ENCODE results near the gene WFS1. TPM values are rescaled to one million over a fixed set of nuclear protein-coding genes. Genes with fewer than 3 reads are reported as not detected.

Gene WFS1
- total RNA-seq, 1 donor from 2014 or later, result 68.1 TPM

DNA sequence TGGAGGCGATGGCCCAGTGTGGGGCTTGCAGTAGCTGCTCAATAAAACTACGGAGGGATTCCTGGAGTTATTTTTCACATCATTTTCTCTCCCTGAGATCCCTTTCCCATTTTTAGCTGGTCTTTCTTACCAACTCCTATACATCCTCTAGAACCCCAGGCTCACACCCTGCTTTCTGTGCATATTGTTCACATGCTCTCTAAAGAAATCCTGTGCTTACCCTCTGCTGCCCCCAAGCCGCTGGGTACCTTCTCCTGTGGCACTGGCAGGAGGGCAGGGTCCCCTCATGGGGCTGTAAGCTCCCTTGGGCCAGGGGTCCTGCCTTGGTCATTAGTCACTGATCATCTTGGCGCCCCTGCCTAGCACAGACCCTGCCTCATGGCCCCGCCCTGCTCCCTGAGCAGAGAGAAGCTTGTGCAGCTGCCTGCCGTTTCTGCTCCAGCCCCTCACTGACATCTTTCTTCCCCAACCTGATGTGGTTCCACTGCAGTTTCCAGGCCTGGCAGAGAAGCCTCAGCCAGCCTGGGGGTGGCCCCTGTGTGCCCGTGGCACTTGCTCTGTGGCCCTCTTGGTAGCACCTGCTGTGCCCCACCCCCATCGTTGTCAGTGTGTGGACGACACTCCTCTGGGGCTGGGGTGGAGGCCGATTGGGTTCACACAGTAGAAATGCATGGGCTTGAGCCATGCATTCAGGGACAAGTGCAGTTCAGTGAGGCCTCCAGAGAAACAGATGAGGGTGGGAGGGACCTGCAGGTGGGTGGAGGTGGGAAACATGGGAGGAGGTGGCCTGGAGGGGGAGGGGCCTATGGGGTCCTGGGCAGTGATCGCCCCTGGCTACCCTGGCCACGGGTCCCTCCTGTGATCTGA is 69.5 kb downstream of the WFS1 start:
- DNase-seq (ENCODE audit: low spot score), result no peak

DNA sequence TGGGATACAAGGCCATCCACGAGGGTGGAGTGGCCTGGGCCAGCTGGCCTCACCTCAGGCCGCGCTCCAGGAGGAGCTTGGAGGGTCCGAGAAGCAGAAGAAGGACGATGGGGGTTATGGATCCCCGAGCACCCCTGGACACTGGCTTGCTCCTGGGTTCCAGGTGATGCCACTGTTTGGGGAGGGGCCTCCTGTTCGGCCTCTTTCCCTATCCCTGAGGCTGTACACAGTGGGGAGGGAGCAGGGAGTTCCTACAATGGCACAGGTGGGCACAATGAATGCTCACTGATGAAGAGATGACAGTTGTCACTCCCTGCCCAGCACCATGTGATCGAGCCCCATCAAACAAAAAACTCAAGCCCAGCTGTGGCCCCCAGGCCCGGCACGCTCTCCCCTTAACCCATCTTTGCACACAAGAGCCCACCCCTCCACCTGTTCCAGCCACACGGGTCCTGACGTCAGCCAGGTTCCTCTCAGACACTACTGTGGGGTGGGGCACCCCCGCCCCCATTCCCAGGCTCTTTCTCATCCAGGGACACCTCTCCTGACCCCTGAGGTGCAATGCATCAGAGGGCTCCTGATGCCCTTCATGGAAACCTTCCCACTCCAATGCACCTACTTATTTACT is 70.3 kb downstream of the WFS1 start:
- no peak for DNase-seq (ENCODE audit: low spot score)

DNA sequence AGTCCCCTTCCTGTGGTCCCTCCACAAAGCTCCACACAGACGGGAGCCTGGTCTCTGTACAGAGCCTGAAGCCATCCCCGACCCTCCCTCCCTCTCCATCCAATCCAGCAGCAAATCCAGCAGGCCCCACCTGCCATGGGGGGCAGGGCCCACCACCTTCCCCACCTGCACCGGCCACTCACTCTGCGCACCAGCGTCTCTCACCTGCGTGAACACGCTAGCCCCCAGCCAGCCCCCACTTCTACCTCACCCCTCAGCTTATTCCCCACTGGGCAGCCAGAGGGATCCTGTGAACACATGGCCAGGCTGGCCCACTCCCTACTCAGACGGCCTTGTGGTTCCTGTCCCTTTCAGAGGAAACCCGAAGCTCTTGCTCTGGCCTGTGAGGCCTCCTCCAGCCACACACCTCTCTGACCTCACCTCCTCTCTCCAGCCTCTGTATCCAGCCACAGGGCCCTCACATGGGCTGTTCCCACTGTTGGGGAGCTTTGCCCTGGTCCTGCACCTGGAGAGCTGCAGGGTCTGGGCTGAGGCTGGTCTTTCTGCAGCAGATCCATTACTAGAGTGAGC is 70.9 kb downstream of the WFS1 start:
- DNase-seq (ENCODE audit: low spot score), result no peak

DNA sequence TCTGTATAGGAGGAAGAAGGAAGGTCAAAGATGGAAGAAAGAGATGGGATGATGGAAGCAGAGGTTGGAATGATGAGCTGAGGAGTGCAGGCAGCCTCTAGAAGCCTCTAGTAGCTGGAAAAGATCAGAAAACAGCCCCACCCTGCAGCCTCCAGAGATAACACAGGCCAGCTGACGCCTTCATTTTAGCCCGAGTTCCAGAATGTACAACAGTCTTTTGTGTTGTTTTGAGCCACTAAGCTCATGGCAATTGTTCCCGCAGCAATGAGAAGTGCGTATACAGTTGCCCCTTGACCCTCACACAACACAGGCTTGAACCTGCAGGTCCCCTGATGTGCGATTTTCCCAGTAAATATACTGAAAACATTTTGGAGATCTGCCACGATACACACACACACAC is 72.0 kb downstream of the WFS1 start:
- no peak for DNase-seq (ENCODE audit: low spot score)

DNA sequence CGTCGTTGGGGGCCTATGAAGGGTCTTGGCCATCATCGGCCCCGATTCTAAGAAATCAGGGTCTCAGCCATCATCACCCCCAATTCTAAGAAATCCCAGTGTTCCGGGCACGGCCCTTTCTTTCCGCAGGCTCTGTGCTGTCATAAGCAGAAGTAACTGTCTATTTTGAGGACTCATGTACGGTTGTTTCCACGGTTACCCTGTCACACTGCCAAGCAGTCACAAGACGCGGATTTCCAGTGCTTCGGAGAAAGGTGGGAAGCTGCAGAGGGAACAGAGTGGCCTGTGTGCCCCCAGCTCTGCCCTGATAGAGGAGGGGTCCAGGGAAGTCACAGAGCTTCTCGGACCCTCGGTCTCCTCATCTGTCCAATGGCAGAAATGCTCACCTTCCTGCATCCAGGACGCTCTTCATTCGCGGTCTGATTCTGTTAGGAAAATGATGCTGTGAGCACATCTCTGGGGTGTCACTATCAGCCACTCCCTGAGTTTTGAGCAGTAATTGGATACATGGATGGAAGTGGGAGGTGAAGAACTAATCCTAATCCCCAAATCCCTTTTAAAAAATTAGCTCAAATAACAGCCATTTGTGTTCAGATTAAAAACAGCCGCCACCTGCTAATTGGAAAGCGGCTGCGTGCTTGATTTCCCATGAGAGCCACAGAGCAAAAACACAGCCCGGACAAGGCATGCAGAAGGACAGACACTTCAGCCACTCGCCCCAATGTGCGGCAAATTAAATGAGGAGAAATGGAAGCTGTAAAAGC is 73.1 kb downstream of the WFS1 start:
- no peak for DNase-seq (ENCODE audit: low spot score)

DNA sequence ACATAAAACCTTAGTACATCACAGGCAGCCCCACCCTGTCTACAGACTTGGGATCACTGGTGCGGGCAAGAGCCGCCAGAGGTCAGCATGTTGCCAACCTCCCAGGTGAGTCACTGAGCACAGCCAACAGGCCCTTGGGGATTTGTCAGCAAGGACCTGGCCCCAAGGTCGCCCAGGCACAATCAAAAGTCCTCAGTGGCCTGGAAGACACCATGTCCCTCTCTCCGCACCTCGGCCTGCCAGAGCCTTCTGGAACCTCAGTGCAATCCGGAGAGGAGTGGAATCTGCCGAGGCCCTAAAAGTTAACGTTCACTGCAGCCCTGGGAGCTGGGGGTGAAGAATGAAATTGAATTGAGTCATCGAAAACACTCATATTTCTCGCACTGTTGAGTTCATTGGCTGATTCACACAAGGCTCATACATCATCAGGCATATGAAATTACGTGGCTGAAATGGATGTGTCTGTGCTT is 74.3 kb downstream of the WFS1 start:
- DNase-seq (ENCODE audit: low spot score), result no peak

DNA sequence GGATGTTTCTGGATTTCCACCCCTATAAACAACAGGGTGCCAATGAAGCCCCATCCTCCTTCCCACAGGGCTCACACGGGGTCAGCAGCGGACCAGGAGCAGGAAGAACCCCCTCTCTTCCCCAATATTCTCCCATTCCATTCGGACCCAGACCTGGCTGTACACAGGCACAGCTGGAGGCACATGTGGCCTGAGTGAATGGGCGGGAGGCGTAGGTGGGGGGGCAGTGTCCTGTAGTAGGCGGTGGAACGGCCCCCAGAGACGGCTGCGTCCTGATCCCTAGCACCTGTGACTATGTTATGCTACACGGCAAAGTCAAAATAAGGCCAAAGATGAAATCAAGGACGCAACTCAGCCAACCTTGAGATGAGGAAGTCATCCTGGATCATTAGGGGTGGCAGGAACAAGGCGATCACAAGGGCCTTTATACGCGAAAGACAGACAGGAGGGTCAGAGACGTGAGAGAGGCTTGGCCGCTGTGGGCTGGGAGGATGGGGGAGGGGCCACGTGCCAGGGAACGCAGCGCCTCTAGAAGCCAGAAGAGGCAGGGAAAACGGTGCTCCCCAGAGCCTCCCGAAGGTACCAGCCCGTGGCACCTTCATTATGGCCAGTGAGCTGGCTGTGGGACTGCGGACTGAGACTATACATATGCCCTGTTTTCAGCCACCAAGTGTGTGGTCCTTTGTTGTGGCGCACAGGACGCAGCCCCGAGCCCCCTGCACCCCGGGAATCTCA is 75.6 kb downstream of the WFS1 start:
- no peak for DNase-seq (ENCODE audit: low spot score)

DNA sequence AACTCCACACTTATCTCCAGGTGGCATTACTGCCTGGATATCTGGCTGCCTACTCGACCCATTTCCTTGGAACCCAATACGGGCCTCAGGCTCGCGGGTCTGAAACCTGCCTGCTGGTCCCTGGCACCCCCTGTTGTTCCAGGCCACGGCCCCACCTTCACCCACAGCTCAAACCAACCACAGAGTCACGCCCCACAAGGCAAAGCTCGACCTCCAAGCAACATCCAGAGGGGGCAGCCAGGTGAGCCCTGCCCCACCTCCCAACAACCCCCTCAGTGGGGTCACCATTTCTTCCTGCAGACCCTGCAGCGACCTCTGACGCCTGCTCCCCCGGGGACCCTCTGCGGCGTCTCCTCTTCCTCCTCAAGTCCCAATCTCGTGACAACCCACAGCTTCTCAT is 76.2 kb downstream of the WFS1 start:
- DNase-seq (ENCODE audit: low spot score), result no peak

DNA sequence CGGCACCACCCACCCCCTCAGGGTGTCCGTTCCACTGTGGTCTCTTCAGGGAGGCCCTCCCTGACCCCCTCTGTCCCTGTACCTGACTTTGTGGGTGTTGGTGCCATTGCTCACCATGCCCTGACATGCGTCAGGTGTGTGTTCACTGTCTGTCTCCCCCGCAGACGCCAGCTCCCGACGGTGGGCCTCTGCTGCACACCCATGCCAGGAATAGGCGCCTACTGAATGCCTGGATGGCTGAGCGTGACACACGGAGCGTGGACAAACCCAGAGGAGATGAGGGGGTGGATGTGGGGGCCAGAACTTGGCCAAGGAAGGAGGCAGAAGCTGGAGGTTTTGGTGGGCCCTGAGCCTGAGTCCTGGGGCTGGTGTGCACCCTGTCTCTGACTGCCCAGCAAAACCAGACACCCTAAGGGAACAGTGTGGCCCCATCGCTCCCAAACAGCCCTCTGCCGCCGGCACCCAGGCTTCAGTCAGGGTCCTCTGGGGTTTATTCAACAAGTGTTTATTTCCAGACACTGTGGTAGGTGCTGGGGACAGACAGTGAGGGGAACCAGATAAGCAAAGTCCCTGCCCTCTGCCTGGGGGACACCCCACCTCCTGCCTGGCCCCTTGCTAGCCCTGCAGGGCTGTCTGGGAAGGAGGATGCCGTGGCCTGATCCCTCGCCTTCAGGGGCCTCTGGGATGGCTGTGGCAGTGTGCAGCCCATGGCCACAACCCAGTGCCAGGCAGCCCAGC is 76.9 kb downstream of the WFS1 start:
- no peak for DNase-seq (ENCODE audit: low spot score)

DNA sequence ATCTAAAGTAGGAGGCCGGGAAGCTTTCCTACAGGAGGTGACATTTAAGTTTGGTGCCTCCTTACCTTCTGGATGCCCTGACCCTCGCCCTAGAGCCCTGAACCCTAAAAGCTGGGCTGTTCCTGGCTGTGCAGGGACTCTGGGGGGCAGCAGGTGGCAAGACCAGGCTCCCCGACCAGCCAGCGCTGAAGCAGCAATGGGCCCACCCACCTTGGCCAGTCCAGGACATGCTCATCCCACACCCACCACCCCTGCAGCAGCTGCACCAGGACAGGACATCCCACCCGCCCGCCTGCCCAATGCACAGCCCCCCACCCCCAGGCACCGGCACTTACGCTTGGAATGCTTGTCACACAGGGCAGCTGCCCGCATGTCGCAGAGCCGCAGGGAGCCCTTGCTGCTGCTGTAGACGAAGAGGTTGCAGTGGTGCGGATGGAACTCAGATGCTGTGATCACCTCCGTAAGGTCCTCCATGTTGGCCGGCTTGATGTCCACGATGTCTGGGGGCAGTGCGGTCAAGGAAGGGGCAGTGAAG is 77.9 kb downstream of the WFS1 start:
- DNase-seq (ENCODE audit: low spot score), result no peak

DNA sequence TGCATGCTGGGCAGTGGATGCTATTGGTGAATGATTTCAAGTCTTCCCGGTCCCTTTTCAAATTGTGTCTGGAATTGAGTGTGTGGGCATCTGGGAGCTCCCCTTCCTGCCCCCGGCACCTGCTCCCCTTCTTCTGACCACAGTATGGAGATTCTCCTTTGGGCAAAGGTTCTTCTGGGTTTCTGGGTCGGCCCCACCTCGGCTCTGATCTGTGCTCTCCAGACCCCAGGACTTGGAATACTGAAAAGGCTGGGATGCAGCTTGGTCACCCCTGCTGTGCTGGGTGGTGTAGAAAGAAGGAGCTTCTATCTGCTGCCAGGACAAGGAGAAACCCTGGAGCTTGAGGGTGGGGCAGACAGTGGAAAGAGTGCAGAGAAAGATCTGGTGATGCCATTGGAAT is 78.8 kb downstream of the WFS1 start:
- no peak for DNase-seq (ENCODE audit: low spot score)

DNA sequence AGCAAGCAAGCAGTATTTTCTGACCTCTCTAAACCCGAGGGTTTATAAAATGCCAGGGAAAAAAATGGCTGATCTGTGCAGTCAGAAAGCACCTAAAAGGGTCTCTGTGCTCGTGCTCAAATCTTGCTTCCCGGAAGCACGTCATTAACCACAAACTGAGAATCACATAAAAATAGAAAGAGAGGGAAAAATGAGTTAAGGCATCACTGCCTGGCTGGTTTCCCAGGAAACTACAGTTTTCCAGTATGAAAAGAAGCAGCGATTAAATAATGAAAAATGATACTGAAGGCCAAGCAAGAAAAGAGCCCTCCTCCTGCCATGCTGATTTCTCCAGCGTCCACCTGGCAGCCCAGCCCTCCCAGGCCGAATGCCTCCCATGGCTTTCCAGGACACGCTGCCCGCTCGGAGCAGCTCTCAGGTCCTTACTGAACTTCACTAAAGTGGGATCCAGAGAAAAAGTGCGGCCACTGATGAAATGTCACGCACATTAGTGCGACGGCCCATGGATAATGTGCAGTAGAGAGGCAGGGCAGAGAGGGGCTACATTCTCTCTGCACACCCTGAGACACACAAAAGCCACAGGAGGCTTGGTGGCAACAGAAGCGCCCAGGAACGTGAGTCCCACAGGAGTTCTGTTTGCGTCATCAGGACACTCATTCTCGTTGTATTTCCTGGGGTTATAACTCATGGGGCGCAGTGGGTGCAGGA is 80.4 kb downstream of the WFS1 start:
- no peak for DNase-seq (ENCODE audit: low spot score)

DNA sequence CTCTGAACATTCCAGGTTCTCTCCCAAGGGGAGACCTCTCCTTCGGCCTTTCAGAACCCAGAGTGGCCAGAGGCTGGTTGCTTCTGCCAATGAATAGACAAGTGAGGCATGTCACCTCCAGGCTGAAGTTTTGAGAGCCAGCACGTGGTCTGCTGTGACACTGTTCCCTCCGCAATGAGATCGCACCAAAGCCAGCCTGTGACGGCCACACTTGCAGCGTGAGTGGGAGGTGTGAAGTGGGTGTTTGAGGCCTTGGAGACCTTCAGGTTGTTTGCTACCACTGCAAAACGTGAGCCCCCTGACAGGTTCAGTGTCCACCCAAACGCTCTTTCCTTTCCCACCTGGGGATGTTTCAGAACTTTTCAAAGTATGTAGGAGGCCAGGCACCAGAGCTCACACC is 81.0 kb downstream of the WFS1 start:
- no peak for DNase-seq (ENCODE audit: low spot score)

DNA sequence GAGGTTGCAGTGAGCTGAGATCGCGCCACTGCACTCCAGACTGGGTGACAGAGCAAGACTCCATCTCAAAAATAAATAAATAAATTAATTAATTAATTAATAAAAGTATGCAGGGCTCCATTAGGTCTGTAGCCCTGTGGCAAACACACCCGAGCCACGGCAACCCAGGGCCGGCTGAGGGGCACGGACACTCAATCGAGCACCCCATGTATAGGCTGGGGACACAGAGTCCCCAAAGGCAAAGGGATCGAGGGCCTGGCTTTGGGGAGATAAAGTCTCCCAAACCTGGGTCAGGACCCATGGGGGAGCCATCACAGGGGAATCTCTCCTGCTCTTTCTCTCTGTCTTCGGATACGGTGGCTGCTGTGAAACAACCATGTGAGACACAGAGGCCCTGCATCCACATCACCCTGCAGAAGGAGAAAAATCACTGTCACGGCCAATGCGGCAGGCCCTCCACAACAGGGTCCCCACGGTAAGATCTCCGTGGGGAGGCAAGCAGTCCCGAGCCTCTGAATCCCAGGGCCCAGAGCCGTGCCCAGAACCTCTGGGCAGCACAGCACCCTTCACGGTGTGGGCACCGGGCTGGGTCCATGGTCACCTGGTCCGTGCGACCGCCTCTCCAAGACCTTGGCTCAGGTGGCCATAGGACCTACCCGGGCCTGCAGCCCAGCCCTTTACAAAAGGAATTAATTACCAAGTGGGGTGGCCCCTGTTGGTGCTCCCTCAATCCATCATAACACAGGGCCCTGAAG is 81.8 kb downstream of the WFS1 start:
- no peak for DNase-seq (ENCODE audit: low spot score)

DNA sequence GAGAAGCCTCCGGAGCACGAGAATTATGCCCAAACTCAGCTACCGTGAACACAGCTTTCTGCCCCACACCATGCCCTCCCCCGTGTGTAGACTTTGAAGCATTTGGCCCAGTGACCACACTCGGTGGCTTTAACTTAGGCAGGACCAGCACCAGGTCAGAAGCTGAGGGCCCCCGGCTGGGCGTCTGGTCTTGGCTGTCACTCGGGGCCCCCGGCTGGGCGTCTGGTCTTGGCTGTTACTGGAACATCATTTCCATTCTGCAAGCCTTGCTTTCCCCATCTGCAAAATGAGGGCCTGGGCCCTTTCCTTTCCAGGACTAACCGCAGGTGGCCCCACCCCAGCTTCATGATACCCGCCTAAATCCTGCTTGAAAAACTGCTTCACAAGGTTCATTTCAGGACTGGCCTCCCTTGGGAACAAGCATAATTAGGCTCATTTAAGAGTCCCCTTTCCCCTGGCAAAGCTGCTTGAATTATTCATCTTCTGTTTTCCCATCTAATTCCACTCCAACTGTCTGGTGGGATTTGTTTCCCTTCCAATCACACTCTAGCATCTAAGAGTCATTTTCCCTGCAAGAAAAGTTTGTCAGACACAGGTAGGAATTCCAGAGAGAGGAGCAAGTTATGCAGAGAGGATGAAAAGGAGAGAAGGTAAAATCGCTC is 82.5 kb downstream of the WFS1 start:
- DNase-seq (ENCODE audit: low spot score), result no peak
